GM18909 (cell line): ENCODE results near the gene LIN9.
A peak's percentile ranks its signal among the peaks of the same experiment; 100 is the strongest.
"Not testable (repeated sequence)": the region's sequence is repeated elsewhere in the genome, so short reads cannot be mapped to it uniquely, and the experiment has no call there.

ENCODE experiments used
- ATAC-seq: cut with Tn5 transposase; IDR thresholded peaks from one replicate; pipeline ENCODE4 v1.9.1; 2021; ENCODE audit warnings: mild to moderate bottlenecking; ENCODE audit not compliant: unreplicated experiment, poor library complexity

Gene LIN9

DNA sequence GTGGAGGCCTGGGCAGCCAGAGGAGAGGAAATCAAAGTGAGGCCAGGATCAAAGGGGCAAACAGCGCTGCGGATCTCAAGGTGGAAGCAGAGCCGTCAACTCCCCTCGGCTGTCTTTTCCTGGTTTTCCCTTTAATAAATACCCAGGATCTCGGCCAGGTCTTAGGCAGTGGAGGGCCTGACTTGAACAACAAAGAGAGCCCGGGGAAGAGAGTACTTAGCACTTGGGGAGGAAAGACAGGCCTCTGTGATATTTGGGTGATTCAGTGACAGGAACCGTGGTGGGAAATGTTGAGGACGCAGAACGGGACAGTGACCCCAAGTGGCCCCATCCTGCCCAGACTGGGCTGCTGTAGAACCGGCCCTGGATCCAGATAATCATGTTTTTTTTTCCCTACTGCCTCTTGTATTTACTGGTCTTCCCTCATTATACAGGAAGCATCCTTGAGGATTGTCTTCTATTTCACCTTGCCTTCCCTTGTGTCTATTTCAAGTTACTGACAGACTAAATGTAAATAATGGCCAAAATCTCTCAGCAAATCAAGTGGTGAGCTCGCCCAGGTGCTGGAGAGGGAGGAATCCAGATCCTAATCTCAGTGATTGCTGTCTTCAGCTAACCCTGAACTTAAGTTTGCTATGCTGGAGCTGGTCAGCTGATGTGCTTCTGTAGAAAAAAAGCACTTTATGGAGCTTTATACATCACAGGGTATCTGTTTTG lies 88.3 kb downstream of the LIN9 start:
- ATAC-seq, result no peak

DNA sequence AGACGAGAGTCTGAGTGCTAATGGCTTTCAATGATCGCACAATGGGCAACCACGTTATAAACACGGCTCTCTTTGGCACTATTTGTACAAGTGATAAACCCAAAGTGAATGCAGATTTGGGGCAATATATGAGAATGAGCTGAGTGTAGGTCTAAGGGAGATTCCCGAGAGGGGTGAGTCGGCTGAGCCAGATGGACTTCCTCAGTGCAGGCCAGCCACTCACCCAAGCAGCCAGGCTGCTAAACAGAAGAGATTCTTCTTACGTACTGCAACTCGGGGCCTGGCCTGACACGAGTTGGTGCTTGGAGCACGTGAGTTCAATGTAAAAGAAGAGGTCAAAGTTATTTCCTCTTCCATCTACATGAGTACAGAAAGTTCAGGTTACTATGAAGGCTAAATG lies 91.7 kb downstream of the LIN9 start:
- ATAC-seq, result no peak

DNA sequence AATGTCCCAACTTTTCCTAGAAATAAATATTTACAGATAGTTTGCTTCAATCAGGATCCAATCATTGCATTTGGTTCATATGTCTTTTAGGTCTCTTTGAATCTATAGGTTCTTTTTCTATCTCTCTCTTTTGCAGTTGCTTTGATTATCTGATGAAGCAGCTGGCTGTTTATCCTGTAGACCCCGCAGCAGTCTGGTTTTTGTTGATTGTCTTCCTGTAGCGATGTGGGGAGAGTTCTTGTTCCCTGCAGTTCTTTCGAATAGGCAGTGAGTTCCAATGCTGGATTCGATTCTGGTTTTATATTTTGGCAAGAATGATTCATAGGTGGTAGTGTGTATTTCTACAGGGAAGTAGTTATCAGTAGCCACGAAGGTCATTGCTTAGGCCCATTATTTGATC lies 92.9 kb downstream of the LIN9 start:
- no peak for ATAC-seq

DNA sequence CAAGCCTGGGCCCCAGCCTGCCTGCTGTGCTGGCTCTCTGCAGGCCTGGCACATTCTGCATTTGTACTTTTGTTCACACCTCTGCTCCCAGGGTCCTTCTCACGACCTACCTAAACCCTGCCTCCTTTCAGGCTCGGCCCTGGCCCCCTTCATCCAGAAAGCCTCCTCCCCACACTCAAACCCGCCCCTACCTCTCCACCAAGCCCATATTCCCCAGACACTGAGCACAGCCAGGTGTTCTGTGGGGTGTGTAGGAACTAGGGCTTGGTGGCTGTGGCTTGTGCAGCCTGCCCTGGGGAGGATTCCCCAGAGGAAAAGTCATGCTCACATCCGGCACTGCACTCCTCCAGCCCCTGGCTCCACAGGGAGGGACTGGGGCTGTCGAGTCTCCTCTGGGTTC lies 93.7 kb downstream of the LIN9 start:
- ATAC-seq, result no peak

DNA sequence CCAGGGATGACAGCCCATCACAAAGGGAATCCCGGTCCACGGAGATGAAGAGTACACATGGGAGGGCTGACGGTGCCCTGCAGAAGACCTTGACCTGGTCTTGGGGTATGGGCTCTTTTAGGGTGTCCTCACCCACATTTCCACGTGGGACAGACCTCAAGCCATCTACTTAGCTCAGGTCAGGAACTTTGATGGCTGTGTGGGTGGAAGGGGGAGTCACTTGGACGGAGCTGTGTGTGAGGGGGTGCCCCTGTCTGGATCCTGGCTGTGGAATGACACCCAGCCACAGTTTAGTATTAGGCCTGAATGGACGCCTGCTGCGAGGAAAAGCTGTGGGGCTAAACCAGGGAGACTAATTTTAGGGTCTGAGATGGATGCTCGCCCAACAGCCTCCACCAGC lies 96.4 kb downstream of the LIN9 start:
- ATAC-seq, result no peak

DNA sequence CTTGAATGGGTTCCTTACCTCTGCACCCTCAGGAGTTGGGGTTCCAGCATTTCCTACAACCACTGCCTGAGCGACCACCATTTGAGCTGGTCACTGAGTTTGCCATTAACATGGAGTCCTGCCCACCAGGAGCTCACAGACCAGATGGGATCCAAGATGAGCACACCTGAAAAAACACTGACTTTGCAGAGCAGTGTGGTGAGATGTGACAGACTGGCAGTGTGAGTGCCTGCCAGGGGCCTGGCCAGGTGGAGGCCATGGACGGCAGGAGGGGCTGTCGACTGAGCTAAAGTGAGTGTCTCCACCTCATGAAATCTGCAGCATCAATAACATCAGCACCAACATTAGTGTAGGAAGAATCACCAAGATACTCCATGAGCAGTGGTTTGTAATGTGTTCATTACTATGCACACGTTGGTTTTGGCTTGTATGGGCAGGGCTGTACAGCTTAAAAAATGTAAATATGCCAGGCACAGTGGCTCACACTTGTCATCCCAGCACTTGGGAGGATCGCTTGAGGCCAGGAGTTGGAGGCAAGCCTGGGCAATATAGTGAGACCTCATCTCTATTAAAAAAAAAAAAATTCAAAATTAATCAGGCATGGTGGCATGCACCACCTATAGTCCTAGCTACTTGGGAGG lies 97.7 kb downstream of the LIN9 start:
- ATAC-seq, result no peak

DNA sequence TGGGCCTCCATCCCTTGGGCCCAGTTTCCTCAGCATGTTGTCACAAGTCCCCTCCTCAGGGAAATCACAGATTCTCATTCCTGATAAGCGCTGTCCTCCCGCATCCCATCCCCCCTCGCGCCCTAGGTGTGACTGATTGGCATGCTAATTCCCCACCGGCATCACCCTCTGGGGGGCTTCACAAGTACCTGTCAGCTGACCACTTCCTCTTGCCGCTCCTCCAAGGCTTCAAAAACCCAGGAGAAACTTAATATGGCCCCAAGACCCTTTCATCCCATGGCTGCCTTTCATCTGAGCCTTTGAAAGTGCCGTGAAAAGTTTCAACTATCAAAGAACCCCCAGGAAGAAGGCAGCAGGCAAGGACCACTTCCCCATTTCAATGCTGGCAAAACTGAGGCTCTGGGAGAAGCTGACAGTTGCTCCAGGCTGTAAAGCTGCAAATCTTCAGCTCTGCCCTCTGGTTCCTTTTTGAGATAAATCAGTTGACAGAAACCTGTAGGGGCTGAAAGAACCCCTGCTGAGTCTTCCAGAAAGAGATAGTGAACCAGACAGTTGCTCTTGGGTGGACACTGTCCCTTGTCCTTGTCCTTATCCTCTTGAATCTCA lies 98.3 kb downstream of the LIN9 start:
- ATAC-seq, result no peak

DNA sequence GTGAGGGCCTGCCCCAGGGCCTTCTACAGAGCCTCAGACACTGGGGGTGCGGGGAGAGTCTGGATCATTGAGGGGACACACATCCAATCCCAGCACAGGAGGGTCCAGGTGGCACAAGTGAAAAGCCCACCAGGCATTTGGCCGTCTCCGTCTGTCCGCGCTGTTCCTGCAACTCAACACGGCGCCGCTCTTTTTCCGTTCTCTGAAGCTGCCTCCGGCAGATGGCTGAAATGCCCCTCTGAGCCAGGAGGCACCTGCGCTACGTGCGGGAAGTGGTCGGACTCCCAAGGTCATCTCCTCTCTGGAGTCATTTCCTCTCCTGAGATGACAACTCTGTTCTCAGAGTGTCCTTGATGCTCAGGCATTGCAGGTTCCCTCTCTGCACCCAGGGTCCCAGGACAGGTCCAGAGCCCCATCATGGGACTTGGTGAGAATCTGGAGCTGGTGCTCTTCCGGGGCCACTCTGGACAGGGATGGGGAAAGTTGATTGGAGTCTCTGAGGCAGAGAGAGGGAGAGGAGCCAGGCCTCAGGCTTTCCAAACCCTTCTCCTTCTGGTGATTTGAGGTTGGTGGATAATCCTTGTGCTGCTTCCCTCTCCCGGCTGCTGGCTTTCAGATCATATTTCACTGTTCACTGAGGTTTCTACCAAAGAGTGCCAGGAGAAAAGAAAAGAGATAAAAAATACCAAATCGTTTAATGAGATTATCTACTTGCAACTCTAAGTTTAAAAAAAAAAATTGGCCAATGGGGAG lies 99.5 kb downstream of the LIN9 start:
- ATAC-seq, result no peak

DNA sequence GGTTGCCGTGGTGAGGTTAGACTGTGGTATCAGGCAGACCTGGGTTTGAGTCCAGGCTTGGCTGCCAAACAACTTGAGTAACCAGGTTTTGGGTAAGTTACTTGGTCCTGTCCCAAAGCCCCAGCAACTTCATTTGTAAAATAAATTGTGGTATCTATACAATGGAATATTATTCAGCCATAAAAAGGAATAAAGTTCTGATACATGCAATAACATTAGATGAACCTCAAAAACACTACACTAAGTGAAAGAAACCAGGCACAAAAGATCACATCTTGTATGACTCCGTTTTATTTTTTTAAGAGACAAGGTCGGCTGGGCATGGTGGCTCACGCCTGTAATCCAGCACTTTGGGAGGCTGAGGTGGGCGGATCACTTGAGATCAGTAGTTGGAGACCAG lies 101.9 kb downstream of the LIN9 start:
- no peak for ATAC-seq

DNA sequence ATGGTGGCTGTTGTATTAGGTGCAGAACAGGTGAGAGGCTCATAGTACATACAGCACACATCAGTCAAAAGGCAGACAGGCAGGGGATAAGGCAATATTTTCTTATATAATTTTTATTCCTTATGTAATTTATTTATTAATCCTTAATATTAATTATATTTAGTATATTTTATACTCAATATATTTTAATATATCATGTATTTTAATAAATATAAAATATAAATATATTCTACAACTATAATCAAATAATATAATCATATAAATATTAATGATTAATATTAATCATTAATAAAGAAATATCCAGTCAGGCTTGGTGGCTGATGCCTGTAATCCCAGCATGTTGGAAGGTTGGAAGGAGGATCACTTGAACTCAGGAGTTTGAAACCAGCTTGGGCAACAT lies 104.8 kb downstream of the LIN9 start:
- no peak for ATAC-seq

DNA sequence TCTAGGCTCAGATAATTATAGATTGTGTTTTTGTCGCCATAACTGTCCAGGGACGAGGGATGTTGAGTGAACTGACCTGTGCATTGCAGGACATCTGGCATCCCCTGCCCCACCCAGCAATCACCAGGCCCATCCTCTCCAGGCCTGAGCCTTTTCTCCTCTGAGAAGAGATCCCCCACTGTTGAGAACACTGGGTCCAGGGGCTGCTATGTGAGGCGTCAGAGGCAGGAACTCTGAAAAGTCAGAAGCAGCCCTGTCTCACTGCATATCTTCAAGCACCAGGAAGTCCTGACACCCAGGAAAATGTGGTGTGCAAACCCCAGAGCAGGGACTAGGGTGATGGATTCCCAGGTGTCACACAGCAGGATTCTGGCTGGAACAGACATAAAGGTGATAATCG lies 105.3 kb downstream of the LIN9 start:
- no peak for ATAC-seq

DNA sequence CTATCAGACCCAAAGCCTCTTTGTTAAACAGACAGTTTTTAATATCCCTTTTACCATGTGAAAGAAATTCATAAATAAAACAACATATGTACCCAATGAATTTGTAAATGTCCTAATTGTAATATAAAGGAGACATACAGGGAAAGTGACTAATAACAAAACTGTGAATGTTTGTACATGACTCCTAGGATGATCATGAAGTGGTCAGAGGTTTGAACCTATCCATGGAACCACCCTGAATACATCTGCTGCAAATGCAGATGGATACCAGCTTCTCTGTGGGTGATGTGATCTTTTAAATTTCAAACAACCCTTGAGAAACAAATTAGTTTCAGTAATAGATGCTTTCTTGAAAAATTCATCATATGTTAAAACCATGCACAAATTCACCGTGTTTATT lies 105.7 kb downstream of the LIN9 start:
- no peak for ATAC-seq

DNA sequence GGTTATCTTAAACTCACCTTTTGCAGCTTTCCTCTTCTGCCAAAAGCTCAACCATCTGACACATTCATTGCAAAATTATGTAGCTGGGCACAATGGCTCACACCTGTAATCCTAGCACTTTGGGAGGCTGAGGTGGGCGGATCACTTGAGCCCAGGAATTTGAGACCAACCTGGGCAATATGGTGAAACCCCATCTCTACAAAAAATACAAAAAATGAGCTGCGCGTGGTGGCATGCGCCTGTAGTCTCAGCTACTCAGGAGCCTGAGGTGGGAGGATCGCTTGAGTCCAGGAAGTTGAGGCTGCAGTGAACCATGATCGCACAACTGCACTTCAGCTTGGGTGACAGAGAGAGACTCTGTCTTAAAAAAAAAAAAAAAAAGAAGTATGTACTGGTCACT lies 106.3 kb downstream of the LIN9 start:
- not testable (repeated sequence) for ATAC-seq

DNA sequence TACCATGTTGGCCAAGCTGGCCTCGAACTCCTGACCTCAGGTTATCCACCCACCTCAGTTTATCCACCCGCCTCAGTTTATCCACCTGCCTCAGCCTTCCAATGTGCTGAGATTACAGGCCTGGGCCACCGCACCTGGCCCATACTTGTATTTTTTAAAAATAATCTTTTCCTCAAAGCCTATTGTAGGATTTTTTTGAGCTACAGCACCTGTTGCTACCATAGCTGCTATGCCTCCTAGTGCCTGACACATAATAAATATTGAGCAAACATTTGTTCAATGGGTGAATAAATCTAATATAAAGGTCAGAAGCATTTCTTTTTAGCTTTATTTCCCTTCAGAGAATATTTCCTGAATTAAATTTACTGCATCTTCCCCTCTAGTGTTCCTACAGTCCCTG lies 106.7 kb downstream of the LIN9 start:
- ATAC-seq, result no peak

DNA sequence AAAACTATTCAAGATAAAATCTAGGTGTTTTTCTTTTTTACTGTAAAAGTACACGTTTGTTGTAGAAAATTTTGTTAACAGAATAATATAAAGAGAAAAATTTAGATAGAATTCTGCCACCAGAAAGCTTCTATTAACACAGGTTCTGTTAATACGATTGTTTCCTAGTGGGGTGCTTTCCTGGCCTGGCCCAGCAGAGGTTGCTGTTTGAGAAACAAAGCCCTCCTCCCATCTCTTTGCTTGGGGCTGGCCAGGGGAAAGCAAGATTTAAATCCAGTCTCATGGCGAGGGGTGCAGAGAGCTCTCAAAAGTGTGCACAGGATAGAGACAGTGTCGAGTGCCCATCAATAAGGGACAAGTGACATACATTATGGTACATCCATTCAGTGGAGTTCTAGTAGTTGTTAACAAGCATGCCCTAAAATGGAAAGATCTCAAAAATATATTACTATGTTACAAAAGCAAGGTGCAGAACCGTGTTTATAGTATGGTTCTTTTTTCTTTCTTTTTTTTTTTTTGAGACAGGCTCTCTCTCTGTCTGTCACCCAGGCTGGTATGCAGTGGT lies 107.9 kb downstream of the LIN9 start:
- no peak for ATAC-seq

DNA sequence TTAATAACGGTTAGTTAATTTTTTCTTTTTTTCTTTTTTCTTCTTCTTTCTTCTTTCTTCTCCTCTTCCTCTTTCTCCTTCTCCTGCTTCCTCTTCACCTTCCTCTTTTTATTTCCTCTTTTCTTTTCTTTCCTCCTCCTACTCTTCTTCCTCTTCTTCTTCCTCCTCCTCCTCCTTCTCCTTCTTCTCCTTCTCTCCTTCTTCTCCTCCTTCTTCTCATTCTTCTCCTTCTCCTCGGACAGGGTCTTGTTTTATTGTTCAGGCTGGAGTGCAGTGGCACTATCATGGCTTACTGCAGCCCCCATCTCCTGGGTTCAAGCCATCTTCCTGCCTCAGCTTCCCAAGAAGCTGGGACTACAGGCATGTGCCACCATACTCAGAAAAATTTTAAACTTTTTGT lies 109.0 kb downstream of the LIN9 start:
- ATAC-seq, result no peak

DNA sequence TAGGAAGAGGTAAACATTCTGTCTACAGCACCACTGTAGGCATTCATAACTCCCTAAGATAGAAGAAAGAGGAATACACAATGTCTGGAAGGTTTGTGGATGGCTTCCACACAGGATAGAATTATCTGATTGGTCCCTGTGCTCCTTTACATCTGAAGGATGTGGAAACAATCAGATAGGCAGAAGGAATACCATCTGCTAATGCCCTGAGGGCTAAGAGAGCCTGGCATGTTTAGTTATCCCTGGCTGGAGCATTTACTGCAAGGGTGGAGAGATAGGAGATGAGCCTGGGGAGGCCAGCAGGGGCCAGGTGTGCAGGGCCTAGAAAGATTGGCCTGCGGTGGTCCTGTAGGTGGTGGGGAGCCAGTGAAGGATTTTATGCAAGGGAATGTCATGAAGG lies 113.8 kb downstream of the LIN9 start:
- no peak for ATAC-seq

DNA sequence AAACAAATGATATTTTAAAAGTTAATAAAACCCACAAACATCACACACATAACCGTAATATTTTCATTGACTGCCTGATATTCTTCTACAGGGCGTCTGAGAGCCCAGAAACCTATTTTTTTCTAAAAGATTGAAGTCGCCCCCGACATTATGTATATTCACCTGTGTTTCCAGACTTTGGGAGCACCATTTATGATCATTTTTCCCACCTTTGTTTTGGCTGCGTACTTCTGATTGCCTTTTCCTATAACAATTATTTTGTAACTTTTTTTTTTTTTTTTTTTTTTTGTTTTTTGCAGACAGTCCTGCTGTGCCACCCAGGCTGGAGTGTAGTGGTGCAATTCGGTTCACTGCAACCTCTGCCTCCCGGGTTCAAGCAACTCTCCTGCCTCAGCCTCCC lies 121.6 kb downstream of the LIN9 start:
- ATAC-seq, result no peak

DNA sequence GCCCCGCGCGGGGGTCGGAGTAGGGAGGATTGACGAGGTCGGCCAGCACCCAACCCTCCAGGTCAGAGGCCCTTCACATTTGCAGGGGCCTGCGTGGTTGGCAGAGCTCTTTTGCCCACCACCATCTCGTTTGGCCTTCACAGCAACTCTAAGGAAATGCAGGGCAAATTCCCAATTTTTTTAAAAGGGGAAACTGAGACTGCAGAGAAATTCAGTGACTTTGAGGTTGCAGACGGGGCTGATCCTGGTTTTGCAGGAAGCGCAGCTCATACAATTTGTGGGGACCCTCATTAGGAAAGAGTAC lies 122.0 kb downstream of the LIN9 start:
- no peak for ATAC-seq

DNA sequence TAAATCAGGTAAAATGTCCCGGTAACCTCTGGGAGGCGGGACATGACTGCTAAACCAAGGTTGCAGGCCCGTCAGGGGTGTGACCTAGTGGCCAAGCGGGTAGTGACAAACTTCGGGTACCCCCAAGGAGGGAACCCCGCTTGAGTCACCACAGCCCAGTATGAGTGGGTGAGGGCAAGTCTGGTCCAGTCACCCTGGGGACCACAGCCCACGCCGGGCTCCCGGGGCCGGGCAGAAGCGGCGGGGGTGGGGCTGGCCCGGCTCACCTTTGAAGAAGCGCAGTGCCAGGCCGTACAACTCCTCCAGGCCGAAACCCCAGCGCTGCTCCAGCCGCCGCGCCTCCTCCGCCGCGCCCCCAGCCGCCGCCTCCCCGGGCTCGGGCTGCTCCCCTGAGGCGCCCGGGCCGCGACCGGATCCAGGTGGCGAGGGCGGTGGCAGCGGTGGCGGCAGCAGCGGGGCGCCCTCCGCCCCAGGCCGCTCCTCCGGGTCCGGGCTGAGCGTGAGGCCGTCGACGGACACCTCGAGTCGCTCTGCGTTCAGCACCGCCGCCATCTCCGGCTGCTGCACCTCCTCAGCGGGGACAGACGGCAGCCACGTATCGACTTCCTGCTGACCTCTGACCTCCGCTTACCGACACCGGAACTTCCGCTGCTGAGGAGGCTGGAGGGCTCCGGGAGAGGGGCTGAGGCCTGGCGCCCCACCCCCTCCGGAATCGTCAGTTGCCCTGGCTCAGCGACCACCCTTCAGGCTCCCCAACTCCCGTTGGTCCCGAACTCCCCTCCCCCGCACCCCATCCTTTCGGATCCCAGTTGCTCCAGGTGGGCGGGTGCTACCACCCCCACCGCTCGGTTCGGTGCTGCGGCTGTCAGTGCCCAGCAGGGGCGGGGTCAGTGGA lies 122.6 kb downstream of the LIN9 start, which contains the start of gene ACBD3:
TSS of gene ACBD3 (minus strand) at position 618 of the 895 bp plus-strand sequence. CDS start at position 552, 66 bp downstream.
- ATAC-seq, result peak; percentile 95
